ENCODE data around the gene FGGY.

GRCh38 chr1:59266927-59267293 lies 30.0 kb upstream of the FGGY start:
- TF ChIP-seq CTCF (IDR thresholded peaks at IDR 0.05) (no peak), POLR2A (IDR thresholded peaks at IDR 0.05) (no peak)

Data from body of pancreas (tissue), 4 donors.